Activated CD4-positive, alpha-beta T cell treated with anti-CD3 and anti-CD28 coated beads, Interleukin-2, amount 10 ng/mL, durations not matched to agents 7 days and 5 days (primary cell): ENCODE data around the gene USP35. TPM values are rescaled to one million over a fixed set of nuclear protein-coding genes. Genes with fewer than 3 reads are reported as not detected.

Experiments
- CTCF ChIA-PET: fragments of 350-600 bp; sonication (Branson Sonifier 250); formaldehyde crosslinking; loops from one replicate; lab custom pipeline; 2021; ENCODE audit warnings: antibody characterized with exemption; lab: Charles Lee
- POLR2A ChIA-PET: fragments of 350-600 bp; sonication (Branson Sonifier 250); formaldehyde crosslinking; loops from one replicate; lab custom pipeline; 2021; ENCODE audit warnings: antibody characterized with exemption; lab: Charles Lee
- DNase-seq: peaks from one replicate; pipeline ENCODE4 v3.0.0-alpha.2; 2020
- H3K27ac Mint-ChIP-seq: one replicate; pipeline ENCODE4 v1.8.0; 2021; ENCODE audit warnings: mild to moderate bottlenecking, moderate library complexity, mixed read lengths
- H3K27me3 Mint-ChIP-seq: one replicate; pipeline ENCODE4 v1.8.0; 2021; ENCODE audit warnings: mixed read lengths
- H3K36me3 Mint-ChIP-seq: one replicate; pipeline ENCODE4 v1.8.0; 2021; ENCODE audit warnings: low read depth, mixed read lengths
- H3K4me1 Mint-ChIP-seq: one replicate; pipeline ENCODE4 v1.8.0; 2021; ENCODE audit warnings: mixed read lengths
- H3K4me3 Mint-ChIP-seq: one replicate; pipeline ENCODE4 v1.8.0; 2021; ENCODE audit warnings: mild to moderate bottlenecking, moderate library complexity, mixed read lengths
- H3K9me3 Mint-ChIP-seq: one replicate; pipeline ENCODE4 v1.8.0; 2021; ENCODE audit warnings: mixed read lengths
- total RNA-seq, 2 experiments: library from RNA; stranded (reverse); gene quantifications; one replicate each; pipeline ENCODE4 v1.2.3, GENCODE V29; 2021

The USP35 gene
- total RNA-seq, 2 experiments from 2014 or later: 13.0 to 13.2 TPM

DNA sequence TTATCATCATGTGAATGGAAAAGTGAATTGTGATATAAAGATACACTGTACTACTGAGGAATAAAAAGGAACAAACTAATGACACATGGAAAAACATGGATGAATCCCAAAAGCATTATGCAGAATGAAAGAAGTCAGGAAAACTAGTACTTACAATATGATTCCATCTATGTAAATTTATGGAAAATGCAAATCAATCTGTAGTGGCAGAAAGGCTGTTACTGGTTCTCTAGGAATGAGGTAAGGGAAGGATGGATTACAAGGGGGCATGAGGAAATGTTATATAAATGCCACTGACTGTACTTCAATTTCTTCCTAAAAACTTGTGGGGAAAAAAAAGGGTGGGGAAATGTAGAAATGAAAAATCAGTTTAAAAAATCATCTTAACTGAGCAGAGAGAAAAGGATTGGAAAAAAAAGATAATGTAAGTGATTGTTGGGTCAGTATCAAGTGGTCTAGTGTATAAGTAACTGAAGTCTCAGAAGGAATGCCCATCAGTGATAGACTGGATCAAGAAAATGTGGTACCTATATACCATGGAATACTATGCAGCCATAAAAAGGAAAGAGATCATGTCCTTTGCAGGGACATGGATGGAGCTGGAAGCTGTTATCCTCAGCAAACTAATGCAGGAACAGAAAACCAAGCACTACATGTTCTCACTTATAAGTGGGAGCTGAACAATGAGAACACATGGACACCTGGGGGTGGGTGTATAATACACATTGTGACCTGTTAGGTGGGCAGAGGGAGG, 48.8 kb downstream of the USP35 start:
- no peak overlapping the region for H3K27ac Mint-ChIP-seq
- CTCF ChIA-PET: interaction anchor here (1.2 to 1.7 kb wide), 2 partner anchors 9 to 327 kb away, joined by 3 to 8 read pairs; no protein-coding TSS in a partner anchor

GRCh38 chr11:78239781-78240180, 51.1 kb downstream of the USP35 start:
- no peak for DNase-seq
- H3K4me1 Mint-ChIP-seq: peaks cover 10% of the 10 kb centered on the region
- no peaks in the 10 kb centered on the region for H3K27me3 Mint-ChIP-seq
- H3K36me3 Mint-ChIP-seq: peaks cover 47% of the 10 kb centered on the region
- H3K9me3 Mint-ChIP-seq: peaks cover 35% of the 10 kb centered on the region
- H3K4me3 Mint-ChIP-seq: no peak overlapping the region
- H3K27ac Mint-ChIP-seq: no peak overlapping the region
- POLR2A ChIA-PET: no interaction called here
- CTCF ChIA-PET: interaction anchor here (0.6 to 1.5 kb wide), 4 partner anchors 12 to 195 kb away, joined by 3 to 7 read pairs (median 4); no protein-coding TSS in a partner anchor

More for the DNA sequence above, 48.8 kb downstream of the USP35 start:
- no peaks in the 10 kb centered on the region for H3K27me3 Mint-ChIP-seq
- POLR2A ChIA-PET: no interaction called here
- H3K4me3 Mint-ChIP-seq: no peak overlapping the region
- peaks cover 32% of the 10 kb centered on the region for H3K9me3 Mint-ChIP-seq
- no peak for DNase-seq
- peaks cover 50% of the 10 kb centered on the region for H3K36me3 Mint-ChIP-seq
- H3K4me1 Mint-ChIP-seq: no peaks in the 10 kb centered on the region

DNA sequence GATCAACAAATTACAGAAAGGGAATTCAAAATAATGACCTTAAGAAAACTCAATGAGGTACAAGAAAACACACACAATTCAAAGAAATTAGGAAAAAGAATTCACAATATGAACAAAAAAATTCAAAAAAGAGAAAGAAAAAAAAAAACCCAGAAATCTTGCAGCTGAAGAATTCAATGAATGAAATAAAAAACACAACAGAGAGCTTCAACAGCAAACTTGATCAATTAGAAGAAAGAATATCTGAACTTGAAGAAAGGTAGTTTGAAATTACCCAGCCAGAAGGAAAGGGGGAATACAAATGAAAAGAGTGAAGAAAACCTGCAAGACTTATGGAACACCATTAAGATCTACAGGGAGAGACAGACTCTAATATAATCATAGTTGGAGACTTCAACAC, 52.8 kb downstream of the USP35 start:
- POLR2A ChIA-PET: no interaction called here
- H3K36me3 Mint-ChIP-seq: peaks cover 42% of the 10 kb centered on the region
- H3K9me3 Mint-ChIP-seq: peaks cover 35% of the 10 kb centered on the region
- DNase-seq: no peak
- peaks cover 13% of the 10 kb centered on the region for H3K4me1 Mint-ChIP-seq
- H3K27me3 Mint-ChIP-seq: no peaks in the 10 kb centered on the region
- H3K4me3 Mint-ChIP-seq: no peak overlapping the region
- no peak overlapping the region for H3K27ac Mint-ChIP-seq
- CTCF ChIA-PET: interaction anchor here (1.1 to 1.4 kb wide), 2 partner anchors 10 to 13 kb away, joined by 5 read pairs; no protein-coding TSS in a partner anchor

DNA sequence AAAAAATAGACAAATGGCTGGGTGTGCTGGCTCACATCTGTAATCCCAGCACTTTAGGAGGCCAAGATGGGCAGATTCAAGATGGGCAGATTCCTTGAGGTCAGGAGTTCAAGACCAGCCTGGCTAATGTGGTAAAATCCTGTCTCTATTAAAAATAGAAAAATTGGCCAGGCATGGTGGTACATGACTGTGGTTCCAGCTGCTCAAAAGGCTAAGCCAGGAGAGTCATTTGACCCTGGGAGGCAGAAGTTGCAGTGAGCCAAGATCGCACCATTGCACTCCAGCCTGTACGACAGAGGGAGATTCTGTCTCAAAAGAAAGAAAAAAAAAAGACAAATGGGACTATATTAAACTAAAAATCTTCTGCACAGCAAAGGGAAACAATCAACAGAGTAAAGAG, 55.4 kb downstream of the USP35 start:
- Mint-ChIP-seq H3K4me1 (peaks cover 13% of the 10 kb centered on the region), H3K27ac (no peak overlapping the region), H3K27me3 (no peaks in the 10 kb centered on the region), H3K4me3 (no peak overlapping the region), H3K36me3 (peaks cover 31% of the 10 kb centered on the region), H3K9me3 (peaks cover 29% of the 10 kb centered on the region)
- CTCF ChIA-PET: interaction anchor here (0.6 kb wide), 1 partner anchor 151 kb away, joined by 3 read pairs; no protein-coding TSS in a partner anchor
- no peak for DNase-seq
- POLR2A ChIA-PET: no interaction called here

DNA sequence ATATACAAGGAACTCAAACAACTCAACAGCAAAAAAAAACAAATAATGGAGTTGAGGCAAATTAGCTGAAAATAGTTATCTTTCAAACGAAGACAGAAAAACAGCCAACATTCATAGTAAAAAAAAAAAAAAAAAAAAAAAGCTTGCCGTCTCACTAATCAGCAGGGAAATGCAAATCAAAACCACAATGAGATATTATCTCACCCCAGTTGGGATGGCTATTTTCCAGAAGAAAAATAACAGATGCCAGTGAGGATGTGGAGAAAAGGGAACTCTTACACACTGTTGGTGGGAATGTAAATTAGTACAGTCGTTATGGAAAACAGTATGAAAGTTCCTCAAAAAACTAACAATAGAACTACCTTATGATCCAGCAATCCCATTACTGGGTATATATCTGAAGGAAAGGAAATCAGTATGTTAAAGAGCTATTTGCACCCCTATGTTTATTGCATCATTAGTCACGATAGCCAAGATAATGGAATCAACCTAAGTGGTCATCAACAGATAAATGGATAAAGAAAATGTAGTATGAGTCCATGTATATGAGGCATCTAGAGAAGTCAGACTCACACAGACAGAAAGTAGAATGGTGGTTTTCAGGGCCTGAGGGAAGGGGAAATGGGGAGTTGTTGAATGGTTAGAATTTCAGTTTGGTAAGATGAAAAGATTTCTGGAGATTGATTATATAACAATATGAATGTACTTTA, 56.0 kb downstream of the USP35 start:
- CTCF ChIA-PET: interaction anchor here (0.6 kb wide), 1 partner anchor 151 kb away, joined by 3 read pairs; no protein-coding TSS in a partner anchor
- Mint-ChIP-seq H3K4me3 (no peak overlapping the region), H3K27ac (no peak overlapping the region), H3K4me1 (peaks cover 13% of the 10 kb centered on the region), H3K9me3 (peaks cover 24% of the 10 kb centered on the region), H3K36me3 (peaks cover 28% of the 10 kb centered on the region), H3K27me3 (no peaks in the 10 kb centered on the region)
- no peak for DNase-seq
- POLR2A ChIA-PET: no interaction called here

GRCh38 chr11:78248191-78248590, 59.5 kb downstream of the USP35 start:
- Mint-ChIP-seq H3K36me3 (peaks cover 16% of the 10 kb centered on the region), H3K27ac (no peak overlapping the region), H3K9me3 (peaks cover 4% of the 10 kb centered on the region), H3K4me3 (no peak overlapping the region), H3K27me3 (no peaks in the 10 kb centered on the region), H3K4me1 (peaks cover 15% of the 10 kb centered on the region)
- ChIA-PET CTCF (interaction anchor here (0.9 kb wide), 1 partner anchor 32 kb away, joined by 3 read pairs; no protein-coding TSS in a partner anchor), POLR2A (no interaction called here)
- DNase-seq: no peak

GRCh38 chr11:78248903-78249302, 60.2 kb downstream of the USP35 start:
- Mint-ChIP-seq H3K4me1 (peaks cover 13% of the 10 kb centered on the region), H3K36me3 (peaks cover 19% of the 10 kb centered on the region), H3K9me3 (peaks cover 4% of the 10 kb centered on the region), H3K27ac (no peak overlapping the region), H3K27me3 (no peaks in the 10 kb centered on the region), H3K4me3 (no peak overlapping the region)
- no peak for DNase-seq
- ChIA-PET CTCF (interaction anchor here (0.9 kb wide), 1 partner anchor 32 kb away, joined by 3 read pairs; no protein-coding TSS in a partner anchor), POLR2A (no interaction called here)

GRCh38 chr11:78250099-78250498, 61.4 kb downstream of the USP35 start:
- H3K4me1 Mint-ChIP-seq: peaks cover 2% of the 10 kb centered on the region
- H3K27me3 Mint-ChIP-seq: no peaks in the 10 kb centered on the region
- peaks cover 21% of the 10 kb centered on the region for H3K36me3 Mint-ChIP-seq
- no peak overlapping the region for H3K4me3 Mint-ChIP-seq
- POLR2A ChIA-PET: no interaction called here
- CTCF ChIA-PET: interaction anchor here (2.2 kb wide), 1 partner anchor 9 kb away, joined by 5 read pairs; no protein-coding TSS in a partner anchor
- H3K27ac Mint-ChIP-seq: no peak overlapping the region
- DNase-seq: no peak
- H3K9me3 Mint-ChIP-seq: peaks cover 4% of the 10 kb centered on the region

GRCh38 chr11:78251083-78251775, 62.5 kb downstream of the USP35 start:
- CTCF ChIA-PET: interaction anchor here (0.7 to 2.5 kb wide), 4 partner anchors 10 to 1074 kb away, joined by 3 to 6 read pairs (median 4); no protein-coding TSS in a partner anchor
- peaks cover 2% of the 10 kb centered on the region for H3K4me1 Mint-ChIP-seq
- no peak overlapping the region for H3K4me3 Mint-ChIP-seq
- no peaks in the 10 kb centered on the region for H3K27me3 Mint-ChIP-seq
- DNase-seq: no peak
- H3K27ac Mint-ChIP-seq: no peak overlapping the region
- POLR2A ChIA-PET: no interaction called here
- peaks cover 20% of the 10 kb centered on the region for H3K36me3 Mint-ChIP-seq
- peaks cover 4% of the 10 kb centered on the region for H3K9me3 Mint-ChIP-seq

- Mint-ChIP-seq H3K27me3 (no peaks in the 10 kb centered on the region), H3K27ac (no peak overlapping the region), H3K9me3 (no peaks in the 10 kb centered on the region), H3K4me1 (peaks cover 2% of the 10 kb centered on the region), H3K4me3 (no peak overlapping the region), H3K36me3 (peaks cover 14% of the 10 kb centered on the region)
- ChIA-PET CTCF (no interaction called here), POLR2A (no interaction called here)
- DNase-seq: no peak
These were observed 65.1 kb downstream of the USP35 start for GRCh38 chr11:78253797-78254196.

- Mint-ChIP-seq H3K4me1 (peaks cover 2% of the 10 kb centered on the region), H3K4me3 (no peak overlapping the region), H3K27me3 (no peaks in the 10 kb centered on the region), H3K9me3 (no peaks in the 10 kb centered on the region), H3K36me3 (peaks cover 15% of the 10 kb centered on the region), H3K27ac (no peak overlapping the region)
- DNase-seq: no peak
- CTCF ChIA-PET: no interaction called here
- POLR2A ChIA-PET: no interaction called here
These were observed 65.5 kb downstream of the USP35 start for GRCh38 chr11:78254268-78254667.

DNA sequence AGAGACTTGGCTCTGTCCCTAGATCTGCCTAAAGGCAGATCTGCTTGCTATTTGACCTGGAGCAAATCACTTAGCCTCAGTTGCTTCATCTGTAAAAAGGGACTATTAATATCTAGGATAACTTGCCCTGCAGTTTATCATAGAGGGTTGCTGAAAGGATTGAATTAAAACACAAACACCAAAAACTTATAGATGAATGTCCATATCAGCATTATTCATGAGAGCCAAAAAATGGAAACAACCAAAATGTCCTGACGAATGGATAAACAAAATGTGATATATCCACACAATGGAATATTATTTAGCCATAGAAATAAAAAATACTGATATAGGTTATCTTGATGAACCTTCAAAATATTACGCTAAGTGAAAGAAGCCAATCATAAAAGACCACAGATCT, 67.2 kb downstream of the USP35 start:
- DNase-seq: no peak
- Mint-ChIP-seq H3K9me3 (no peaks in the 10 kb centered on the region), H3K4me3 (no peak overlapping the region), H3K27ac (no peak overlapping the region), H3K36me3 (peaks cover 10% of the 10 kb centered on the region), H3K27me3 (no peaks in the 10 kb centered on the region), H3K4me1 (no peaks in the 10 kb centered on the region)
- POLR2A ChIA-PET: no interaction called here
- CTCF ChIA-PET: interaction anchor here (1.2 kb wide), 1 partner anchor 28 kb away, joined by 3 read pairs; no protein-coding TSS in a partner anchor
